ENCODE data around the gene E2F7. TPM values are rescaled to one million over a fixed set of nuclear protein-coding genes. Genes with fewer than 3 reads are reported as not detected.

E2F7 gene
- total RNA-seq, 1 experiment from 2014 or later = 7.3 TPM

Other genes starting within 250 kb of the E2F7 start
- gene CSRP2, start 186.6 kb downstream of the E2F7 start, total RNA-seq (2014; rRNA removed; shearing (Covaris generic)) = 3.8 and 4.0 TPM in 2 replicates